KG1 (cell line): Measurements from ENCODE around the gene TBC1D24.
A peak's percentile ranks its signal among the peaks of the same experiment; 100 is the strongest.
"Not testable (repeated sequence)": the region's sequence is repeated elsewhere in the genome, so short reads cannot be mapped to it uniquely, and the experiment has no call there.

Source experiments
- DNase-seq: peaks from one replicate; lab custom pipeline; 2025; lab: John Stamatoyannopoulos, UW

TBC1D24 gene

GRCh38 chr16:2532494-2533141, 57.7 kb downstream of the TBC1D24 start:
- no peak for DNase-seq

GRCh38 chr16:2533142-2533755, 58.3 kb downstream of the TBC1D24 start:
- DNase-seq = not testable (repeated sequence)

GRCh38 chr16:2533912-2534311, 59.0 kb downstream of the TBC1D24 start:
- DNase-seq = no peak

- DNase-seq = not testable (repeated sequence)
Measured at GRCh38 chr16:2534335-2534734, 59.4 kb downstream of the TBC1D24 start.

DNA sequence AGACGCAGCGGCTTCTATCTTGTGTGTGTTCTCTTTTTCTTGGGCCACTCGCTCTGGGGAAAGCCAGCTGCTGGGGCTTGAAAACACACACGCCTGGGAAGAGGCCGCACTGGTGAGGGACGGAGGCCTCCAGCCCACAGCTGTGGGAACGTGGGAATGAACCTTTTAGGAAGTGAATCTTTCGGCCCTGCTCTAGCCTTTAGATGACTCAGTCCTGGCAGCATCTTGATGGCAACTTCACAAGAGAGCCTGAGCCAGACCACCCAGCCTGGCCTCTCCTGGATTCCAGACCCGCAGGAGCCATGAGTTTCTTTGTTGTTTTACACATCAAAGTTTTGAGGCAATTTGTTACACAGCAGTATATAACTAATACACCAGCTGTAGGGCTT, 60.7 kb downstream of the TBC1D24 start:
- DNase-seq = no peak

- peak; percentile 86 for DNase-seq
Measured at GRCh38 chr16:2537451-2538379, 62.8 kb downstream of the TBC1D24 start, which contains the start of gene PDPK1. PDPK1 (plus strand) TSS chr16:2538021; CDS start chr16:2538113, 92 bp downstream.

DNA sequence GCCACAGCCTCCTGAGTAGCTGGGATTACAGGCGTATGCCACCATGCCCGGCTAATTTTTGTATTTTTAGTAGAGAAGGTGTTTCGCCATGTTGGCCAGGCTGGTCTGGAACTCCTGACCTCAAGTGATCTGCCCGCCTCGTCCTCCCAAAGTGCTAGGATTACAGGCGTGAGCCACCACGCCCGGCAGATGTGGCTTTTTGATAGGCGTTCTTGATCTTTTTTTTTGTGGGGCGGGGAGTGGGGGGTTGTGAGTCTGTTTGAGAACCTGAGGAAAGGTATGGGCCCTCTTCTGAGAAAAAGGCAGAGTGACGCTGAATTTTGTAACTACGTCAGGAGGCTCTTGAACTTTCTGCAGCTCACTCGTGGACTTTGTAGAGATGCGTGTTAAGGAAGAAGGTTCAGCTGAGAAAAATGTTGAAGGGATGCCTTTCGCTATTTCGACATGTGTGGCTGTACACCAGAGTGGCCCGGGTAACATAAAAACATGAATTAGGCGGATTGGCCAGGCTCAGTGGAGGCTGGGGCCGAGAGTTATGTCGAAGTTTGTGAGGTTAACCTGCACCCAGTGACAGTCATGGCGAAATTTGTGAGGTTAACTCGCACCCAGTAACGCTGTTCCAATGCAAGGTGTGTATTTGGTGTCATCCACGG, 64.4 kb downstream of the TBC1D24 start:
- DNase-seq = not testable (repeated sequence)

GRCh38 chr16:2539845-2540458, 65.0 kb downstream of the TBC1D24 start:
- DNase-seq = not testable (repeated sequence)

DNA sequence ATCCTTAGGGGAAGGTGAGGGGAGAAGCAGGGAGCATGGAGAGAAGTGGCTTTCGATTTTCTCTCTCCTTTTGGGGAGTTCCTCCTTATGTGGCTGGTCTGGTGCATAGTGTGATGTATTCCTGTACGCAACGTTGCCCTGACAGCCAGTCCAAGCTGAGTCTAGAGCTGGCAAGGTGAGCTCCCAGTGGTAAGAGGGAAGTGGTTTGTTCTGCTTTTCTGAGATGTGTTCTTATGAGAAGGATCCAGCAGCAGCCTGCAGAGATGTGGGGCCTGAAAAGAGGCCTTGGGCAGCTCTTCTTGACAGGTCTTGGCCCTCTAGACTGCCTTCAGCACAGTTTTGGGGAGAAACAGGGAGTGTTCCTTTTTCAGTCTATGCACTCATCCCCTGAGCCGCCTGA, 66.0 kb downstream of the TBC1D24 start:
- not testable (repeated sequence) for DNase-seq

GRCh38 chr16:2541409-2541808, 66.5 kb downstream of the TBC1D24 start:
- DNase-seq = not testable (repeated sequence)

- not testable (repeated sequence) for DNase-seq
Measured at GRCh38 chr16:2543771-2544170, 68.8 kb downstream of the TBC1D24 start.

DNA sequence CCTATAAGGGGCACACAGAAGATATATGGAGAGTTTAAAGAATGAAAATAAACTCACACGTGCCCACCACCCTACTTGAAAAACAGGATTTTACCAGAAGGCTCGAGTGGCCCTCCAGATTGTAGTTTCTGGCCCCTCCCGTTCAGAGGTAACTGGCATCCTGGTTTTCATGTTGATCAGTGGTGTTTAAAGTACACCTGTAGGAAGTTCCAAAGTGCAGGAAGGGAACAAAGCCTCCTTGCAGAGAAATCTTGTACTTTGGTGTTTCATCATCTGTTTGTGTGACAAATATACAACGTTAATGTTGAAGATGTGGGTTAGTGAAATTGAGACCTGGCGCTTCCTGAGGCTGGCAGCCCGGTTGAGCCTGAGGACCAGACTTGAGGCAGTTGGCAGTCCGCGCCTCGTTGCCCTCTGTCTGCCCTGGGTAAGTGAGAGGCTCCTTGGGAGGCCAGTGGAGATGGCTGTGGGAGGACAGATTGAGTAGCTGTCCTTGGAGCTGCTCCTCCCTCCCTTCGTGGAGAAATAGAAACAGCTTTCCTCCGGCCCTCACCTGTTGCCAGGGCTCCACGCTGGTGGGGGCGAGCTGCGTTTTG, 75.5 kb downstream of the TBC1D24 start:
- DNase-seq = not testable (repeated sequence)

- not testable (repeated sequence) for DNase-seq
Measured at GRCh38 chr16:2551420-2551889, 76.5 kb downstream of the TBC1D24 start.

GRCh38 chr16:2554709-2555425, 79.9 kb downstream of the TBC1D24 start:
- DNase-seq = not testable (repeated sequence)
